ENCODE measurements around the gene C1orf21.

Gene C1orf21

DNA sequence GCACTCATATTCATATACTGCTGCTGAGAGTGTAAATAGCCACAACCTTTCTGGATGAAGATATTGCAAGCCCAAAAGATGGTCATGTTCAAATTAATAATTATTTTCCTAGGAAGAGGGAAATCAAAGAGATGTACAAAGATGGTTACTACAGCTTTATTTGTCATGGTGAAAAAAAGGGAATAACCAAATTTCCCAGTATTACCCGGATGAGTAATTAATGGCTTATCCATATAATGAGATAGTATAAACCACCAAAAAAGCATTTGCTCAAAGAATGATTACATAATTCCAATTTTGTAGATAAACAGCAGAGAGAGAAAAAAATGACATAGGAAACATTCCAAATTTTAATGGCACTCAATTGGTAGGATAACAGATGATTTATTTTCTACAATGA lies 165.6 kb downstream of the C1orf21 start:
- no peak for DNase-seq (ENCODE audit: low read depth in 2 of 3, low spot score in 2 of 3)

DNA sequence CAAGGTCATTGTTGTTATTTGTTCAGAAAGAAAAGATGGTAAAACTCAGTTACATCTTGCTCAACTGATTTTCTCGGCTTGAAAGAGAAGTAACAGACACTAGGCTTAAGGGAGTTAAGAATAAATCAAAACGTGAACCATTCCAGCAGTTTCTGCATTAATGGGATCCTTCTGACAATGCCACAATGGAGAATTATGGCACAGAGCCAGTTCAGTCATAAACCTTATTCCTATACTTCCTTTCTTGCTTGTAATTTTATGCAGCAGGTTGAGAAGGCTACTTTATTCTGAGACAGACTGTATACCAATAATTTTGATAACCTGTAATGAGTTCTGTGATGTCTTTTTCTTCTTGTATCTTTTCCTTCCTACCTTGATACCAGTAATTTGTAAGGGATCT lies 167.0 kb downstream of the C1orf21 start:
- no peak for DNase-seq (ENCODE audit: low read depth in 2 of 3, low spot score in 2 of 3)

DNA sequence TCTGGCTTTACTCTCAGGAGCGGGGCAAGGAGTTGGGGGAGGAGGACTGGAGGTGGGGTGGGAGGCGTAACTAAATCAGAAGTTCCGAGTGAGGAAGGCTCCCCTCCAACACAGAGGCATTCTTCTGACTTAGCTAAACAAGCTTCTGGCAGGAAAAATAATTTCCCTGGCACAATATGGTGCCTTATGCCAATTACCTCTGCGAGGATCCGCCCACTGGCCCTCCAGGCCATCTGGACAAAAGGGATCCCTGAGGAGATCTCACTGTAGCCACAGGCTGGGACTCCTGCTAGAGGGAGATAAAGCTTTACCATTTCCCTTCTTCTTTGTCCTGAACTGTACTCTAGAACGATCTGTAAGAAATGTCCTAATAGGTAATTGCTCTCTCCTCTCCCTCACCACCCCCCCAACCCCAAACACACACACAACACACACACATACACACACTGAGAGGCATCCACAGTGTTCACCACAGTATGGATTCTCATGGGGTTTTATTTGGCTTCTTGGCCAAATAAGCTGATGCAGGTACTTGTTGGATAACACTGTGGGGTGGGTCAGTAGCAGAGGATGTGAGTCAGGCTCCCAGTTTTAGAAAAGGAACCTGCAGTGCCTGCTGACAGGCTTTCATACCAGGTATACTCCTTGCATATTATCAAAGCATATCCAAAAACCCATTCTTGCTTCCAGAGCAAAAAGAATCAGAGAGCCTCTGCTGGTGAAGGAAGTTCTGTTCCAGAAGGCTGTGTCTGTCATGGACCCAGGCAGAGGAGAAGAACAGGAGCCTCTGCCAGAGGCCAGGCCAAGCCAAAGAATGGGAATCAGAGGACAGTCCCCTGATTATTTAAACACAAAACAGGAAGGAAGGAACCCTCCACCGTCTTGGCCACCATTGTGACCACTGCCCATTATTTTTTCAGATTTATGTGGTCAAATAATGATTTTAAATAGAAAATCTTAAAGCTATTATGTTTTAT lies 169.1 kb downstream of the C1orf21 start:
- no peak for DNase-seq (ENCODE audit: low read depth in 2 of 3, low spot score in 2 of 3)

DNA sequence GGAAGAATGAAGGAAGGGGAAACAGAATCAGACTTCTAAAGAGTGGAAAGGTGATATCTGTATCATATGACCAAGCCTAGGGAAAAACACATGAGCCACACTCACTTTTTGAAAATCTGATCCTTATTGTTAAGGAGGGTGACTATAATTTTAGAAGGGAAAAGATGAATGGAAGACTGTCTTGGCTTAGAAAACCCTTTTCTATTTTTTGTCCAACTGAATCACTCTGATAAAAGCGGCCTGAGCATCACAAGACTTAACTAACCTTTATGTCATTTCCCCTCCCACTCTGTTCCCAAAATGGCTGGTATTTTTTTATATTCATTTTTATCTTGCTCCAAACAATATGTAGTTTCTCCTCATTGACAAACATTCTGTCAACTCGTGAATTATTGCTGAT lies 169.8 kb downstream of the C1orf21 start:
- DNase-seq (ENCODE audit: low read depth in 2 of 3, low spot score in 2 of 3), result no peak

DNA sequence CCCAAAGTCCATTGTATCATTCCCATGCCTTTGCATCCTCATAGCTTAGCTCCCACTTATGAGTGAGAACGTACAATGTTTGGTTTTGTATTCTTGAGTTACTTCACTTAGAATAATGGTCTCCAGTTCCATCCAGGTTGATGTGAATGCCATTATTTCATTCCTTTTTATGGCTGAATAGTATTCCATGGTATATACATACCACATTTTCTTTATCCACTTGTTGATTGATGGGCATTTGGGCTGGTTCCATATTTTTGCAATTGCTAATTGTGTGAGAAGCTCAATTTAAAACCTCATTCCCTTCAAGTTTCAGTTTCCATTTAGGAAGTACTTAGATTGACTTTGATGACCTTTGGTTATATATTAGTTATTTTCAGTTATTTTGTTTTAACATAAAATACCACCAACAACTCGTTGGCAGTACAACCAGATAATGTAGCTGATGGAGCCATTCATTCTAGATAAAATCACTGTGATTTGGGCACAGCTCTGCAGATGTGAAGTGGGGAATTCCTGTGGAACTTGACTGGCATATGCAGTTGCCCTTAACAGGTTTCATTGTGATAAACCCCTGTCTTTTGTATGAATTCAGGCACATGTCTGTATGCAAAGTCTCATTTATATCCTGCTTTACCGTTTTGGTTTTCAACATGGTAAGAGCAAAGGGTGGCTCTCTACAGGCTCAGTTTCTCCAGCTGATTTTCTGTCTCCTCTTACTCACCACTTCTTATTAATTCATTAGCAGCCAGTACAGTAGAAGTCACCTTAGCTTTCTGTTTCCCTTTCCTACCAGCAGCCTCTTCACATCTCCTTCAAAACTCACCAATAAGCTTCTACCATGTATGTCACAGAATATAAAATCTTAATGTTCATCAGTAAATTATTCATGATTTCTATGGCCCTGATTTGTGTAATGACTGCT lies 170.9 kb downstream of the C1orf21 start:
- no peak for DNase-seq (ENCODE audit: low read depth in 2 of 3, low spot score in 2 of 3)

DNA sequence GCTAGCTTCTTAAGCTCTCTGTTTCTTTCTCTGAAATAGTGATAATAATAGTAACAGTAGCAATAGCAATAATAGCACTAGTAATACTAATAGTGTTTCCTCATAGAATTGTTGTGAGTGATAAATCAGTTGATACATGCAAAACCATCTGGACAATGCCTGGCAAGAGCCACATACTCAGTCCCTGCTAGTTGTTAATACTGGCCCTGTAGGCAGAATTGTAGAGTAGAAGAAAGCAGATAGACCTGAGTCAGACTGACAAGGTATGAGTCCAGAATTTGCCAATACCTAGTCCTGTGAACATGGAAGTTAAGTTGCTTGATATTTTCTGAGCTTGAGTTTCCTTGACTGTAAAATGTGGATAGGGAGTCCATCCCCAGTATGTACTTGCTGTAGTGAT lies 171.9 kb downstream of the C1orf21 start:
- DNase-seq (ENCODE audit: low read depth in 2 of 3, low spot score in 2 of 3), result no peak

DNA sequence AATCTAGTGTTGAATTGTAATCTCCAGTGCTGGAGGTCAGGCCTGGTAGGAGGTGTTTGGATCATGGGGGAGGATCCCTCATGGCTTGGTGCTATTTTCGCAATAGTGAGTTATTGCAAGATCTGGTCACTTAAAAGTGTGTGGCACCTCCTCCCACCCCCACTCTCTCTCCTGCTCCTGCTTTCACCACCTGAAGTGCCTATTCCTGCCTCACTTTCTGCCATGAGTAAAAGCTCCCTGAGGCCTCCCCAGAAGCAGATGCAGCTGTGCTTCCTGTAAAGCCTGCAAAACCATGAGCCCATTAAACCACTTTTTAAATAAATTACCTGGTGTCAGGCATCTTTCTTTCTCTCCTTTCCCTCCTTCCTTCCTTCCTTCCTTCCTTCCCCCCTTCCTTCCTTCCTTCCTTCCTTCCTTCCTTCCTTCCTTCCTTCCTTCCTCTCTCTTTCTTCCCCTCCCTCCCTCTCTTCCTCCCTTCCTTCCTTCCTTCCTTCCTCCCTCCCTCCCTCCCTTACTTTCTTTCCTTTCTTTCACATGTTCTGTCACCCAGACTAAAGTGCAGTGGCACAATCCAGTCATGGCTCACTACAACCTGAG lies 172.4 kb downstream of the C1orf21 start:
- no peak for DNase-seq (ENCODE audit: low read depth in 2 of 3, low spot score in 2 of 3)

DNA sequence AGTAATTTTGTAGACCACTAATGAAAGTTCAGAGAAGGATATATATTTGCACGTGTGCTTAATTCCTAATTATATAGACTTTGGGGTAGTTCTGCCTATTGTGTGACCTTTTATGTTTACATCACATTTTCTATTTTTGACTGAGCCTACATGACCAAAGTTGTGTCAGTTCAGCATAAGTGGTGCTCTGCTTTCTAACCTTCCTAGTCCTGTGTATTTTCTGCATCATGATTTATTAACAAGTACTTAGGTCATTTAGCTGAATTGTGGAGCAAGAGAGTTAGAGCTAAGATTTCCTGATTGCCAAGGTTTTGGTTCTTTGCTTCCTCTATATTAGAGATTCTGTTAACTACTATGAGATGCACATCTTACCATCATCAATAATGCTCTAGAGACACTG lies 176.0 kb downstream of the C1orf21 start:
- no peak for DNase-seq (ENCODE audit: low read depth in 2 of 3, low spot score in 2 of 3)

DNA sequence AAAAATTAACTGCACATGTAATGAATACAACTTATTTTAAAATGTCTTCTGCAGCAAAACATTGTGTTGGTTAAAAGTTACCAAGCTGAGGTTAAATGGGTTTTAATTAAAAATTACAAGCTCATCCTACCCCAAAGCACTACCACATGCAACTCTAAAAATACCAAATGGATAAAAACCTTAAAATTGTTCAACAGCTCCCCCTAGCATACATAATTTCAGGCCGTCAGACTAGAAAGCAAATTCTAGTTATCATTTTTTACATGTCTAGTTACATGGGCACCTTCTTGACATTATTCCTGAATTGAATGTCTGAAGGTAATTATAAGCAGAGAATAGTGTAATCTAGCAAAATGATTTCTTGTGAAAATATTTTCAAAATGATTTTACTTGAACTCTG lies 176.5 kb downstream of the C1orf21 start:
- no peak for DNase-seq (ENCODE audit: low read depth in 2 of 3, low spot score in 2 of 3)

DNA sequence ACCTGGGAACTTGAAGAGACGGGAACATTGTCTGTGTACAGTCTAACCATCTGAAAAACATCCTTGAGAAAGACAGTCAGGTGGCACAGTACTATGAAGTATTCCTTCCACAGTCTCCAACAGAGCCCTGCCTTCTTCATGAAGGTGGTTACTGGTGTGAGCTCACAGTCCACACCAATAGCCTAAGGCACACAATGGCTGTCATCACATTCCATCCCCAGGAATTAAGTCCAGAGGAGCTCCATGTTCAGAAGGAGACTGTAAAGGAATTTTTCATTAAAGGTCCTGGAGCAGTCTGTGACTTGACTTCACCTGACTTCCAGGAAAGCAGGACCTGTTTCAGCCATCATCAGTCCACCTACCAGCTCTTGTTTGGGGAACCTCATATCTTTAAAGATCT lies 180.2 kb downstream of the C1orf21 start:
- DNase-seq (ENCODE audit: low read depth in 2 of 3, low spot score in 2 of 3), result no peak

DNA sequence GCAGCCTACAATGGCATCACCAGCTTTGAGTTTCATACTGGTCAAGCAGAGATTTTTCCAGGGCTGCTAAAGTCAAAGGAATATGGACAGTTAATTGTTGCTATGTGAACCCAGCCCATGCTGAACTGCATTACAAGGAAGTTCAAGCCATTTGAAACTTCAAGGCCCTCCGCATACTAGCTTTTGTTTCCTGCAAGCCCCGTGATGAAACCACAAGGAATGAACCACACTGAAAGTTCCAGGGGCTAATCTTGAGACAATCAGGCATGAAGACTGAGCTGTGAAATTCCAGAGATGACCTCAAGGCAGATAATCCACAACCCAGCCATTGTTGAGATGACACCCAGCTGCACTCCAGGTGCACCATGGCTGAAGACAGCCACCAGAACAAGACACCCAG lies 180.8 kb downstream of the C1orf21 start:
- no peak for DNase-seq (ENCODE audit: low read depth in 2 of 3, low spot score in 2 of 3)

DNA sequence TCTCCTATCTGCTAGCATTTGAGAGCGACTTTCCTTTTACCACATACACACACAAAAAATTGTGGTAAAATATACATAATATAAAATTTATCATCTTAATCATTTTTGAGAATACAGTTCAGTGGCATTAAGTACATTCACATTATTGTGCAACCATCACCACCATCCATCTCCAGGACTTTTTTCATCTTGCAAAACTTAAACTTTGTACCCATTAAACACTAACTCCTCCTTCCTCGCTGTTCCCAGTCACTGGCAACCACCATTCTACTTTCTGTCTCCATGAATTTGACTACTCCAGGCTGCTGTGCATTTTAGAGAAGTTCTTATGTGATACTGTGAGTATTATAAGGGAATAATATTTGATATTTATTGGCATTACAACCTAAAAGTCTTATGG lies 181.3 kb downstream of the C1orf21 start:
- no peak for DNase-seq (ENCODE audit: low read depth in 2 of 3, low spot score in 2 of 3)

DNA sequence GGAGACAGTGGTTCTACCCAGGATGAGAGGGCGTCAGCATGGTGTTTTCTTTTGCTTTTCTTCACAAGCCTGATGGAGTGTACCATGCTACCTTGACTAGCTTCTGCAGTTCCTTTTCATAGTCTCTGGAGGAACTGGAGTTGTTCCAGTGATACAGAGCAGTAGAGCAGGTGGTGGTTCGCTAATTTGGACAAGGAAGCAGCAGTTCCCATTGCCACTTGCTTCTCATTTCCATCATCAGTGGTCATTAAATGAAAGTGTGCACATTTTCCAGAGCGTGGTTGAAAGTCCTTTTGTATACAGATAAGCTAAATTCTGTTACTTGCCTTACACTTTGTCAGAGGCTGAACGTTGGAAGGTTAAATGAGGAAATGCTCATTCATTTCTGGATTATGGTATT lies 182.3 kb downstream of the C1orf21 start:
- no peak for DNase-seq (ENCODE audit: low read depth in 2 of 3, low spot score in 2 of 3)

DNA sequence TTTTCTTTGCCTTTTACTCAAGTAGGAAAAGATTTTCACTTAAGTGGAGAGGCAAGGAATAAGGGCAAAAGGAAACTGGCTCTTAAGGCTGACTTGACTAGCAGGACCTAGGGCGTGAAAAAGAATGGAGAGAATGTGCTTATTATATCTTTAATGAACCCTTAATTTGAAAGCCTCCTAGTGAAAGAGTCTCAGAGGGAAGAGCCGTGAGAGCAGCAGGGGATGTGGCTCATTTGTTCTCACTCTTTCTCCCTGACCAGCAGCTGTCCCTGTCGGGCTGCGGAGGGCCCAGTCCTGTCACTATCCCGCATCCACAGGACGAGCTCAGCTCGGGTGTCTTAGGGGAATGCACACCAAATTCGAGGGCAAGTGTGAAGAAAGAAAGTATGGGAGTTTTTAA lies 187.8 kb downstream of the C1orf21 start:
- DNase-seq (ENCODE audit: low read depth in 2 of 3, low spot score in 2 of 3), result no peak

DNA sequence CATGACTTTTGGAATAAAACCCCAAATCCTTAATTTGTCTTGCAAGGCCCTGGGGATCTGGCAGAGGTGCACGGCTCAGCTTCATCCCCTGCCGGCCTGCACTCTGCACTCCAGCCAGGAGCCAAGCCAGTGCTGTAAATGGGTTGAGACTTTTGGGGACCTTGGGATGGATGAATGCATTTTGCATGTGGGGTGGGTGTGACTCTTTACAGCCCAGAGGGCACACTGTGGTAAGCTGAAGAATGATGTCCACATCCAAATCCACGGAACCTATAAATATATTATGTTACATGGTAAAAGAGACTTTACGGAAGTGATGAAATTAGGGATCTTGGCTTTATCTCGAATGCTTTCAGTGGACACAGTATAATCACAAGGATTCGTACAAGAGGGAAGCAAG lies 190.0 kb downstream of the C1orf21 start:
- DNase-seq (ENCODE audit: low read depth in 2 of 3, low spot score in 2 of 3), result no peak

DNA sequence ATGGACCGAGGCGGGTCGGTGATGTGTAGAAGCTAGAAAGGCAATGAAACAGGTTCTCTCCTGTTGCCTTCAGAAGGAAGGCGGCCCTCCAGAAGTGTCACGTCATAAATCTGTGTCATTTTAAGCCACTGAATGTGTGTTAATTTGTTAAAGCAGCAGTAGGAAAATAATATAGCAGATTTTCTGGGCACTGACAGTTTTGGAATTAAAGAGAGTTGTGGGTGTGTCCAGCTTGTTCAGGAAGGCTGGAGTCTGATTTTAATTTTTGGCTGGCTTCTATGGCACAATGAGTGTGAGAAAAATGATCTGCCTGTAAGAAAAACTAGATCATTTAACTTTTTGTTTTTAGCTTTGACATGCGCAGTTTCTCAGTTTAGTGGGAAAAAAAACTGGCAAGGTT lies 190.5 kb downstream of the C1orf21 start:
- no peak for DNase-seq (ENCODE audit: low read depth in 2 of 3, low spot score in 2 of 3)

DNA sequence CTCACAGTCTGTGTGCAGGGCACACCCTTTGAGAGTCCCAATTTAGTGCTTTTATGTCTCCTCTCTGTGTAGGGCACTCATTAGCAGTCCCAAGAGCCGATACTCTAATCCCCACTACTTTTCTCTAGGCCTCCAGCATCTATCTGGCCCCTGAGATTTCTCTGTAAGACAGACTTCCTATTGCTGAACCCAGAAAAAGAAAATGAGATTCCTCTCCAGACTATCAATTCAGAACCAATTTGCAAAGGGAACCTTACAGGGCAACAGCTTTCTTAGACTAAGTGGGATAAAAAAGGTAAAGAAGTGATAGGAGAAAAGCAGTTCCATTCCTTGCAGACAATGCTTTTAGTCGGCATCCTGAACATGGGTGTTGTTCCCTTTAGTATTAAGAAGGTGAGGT lies 195.6 kb downstream of the C1orf21 start:
- no peak for DNase-seq (ENCODE audit: low read depth in 2 of 3, low spot score in 2 of 3)

DNA sequence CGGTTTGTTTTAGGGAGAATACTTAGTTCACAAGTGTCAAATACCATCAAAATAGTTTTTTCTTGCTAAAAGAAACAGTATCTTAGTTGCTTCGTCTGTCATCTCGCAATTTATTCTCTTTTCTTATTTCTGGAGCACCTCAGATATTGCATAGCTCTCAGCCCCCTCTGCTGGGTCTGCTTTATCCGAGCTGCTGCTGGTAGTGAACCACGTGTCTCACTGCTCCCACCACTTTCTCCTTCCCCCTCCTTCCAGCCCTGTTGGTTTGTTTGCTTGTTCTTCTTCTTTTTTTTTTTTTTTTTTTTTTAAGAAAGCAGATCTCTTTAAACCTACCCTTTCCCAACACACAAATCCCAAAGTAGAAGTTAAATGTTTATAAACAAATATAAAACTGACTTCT lies 197.0 kb downstream of the C1orf21 start:
- no peak for DNase-seq (ENCODE audit: low read depth in 2 of 3, low spot score in 2 of 3)

DNA sequence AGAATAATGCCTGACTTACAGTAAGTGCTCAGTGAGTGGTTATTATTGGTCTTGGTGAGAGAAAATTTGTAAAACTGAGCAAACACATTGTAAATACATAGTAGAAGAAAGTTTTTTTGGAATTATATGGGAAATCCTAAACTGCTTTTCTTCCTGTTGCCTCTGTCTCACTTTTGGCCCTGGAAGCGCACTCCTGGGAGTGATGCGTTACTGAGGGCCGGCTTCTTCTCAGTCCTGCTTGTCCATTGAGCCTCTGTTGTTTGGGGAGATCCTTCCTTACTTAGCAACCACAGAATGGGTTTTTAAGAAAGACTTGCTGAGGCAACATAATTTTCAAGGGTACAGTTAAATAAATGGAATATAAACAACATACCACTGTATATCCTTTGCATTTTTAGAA lies 201.9 kb downstream of the C1orf21 start:
- no peak for DNase-seq (ENCODE audit: low read depth in 2 of 3, low spot score in 2 of 3)

DNA sequence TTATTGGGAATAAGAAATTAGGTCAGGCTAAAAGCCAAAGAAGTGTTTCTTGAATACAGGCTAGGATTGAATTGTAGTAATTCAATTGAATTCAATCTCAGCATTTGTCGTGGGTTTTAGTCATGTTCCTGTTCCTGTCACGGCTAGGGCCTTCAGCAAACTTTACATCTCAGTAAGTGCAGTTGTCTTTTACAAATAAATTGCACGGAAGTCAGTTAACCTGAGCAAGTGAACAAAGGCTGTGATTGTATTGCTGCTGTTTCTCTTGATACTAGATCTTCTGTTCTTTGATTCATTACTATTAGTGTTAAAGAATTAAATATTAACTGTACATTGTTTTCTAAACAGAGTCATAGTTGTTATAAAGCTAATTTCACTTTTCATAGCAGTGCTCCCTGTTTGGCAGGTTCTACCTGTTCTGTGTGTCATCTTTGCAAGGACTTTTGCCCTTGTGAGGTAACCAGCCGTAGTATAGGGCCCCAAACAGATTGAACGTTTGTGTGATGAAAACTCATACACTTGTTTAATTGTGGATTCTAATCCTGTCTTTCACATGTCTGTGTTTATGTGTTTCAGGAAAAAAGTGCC lies 203.4 kb downstream of the C1orf21 start:
- DNase-seq (ENCODE audit: low read depth in 2 of 3, low spot score in 2 of 3), result no peak

DNA sequence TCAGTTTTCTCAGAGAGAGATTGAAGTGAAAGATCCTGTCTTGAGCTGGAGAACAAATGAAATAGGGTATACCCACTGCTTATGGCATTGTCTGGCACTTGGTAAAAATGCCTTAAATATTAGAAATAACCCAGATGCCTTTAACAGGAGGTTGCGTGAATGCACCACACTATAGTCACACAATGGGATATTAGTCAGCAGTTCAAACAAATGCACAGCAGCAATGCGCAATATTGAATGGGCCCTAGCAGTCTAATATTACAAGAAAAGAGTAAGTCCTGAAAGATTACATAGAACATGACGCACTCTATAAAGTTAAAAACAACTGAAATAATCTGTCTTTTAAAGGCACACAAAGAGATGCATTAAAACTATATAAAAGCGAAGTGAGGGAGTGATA lies 206.8 kb downstream of the C1orf21 start:
- no peak for DNase-seq (ENCODE audit: low read depth in 2 of 3, low spot score in 2 of 3)
